NCI-H82 (cell line): Measurements from ENCODE around the gene NKX2-3.

Source experiments
- DNase-seq: peaks from one replicate; lab custom pipeline; 2025; lab: John Stamatoyannopoulos, UW

NKX2-3 gene

GRCh38 chr10:99539120-99539519, 6.4 kb downstream of the NKX2-3 start:
- no peak for DNase-seq

GRCh38 chr10:99539820-99540219, 7.1 kb downstream of the NKX2-3 start:
- no peak for DNase-seq

GRCh38 chr10:99540306-99540656, 7.5 kb downstream of the NKX2-3 start:
- no peak for DNase-seq

GRCh38 chr10:99540657-99541531, 8.2 kb downstream of the NKX2-3 start:
- DNase-seq, result no peak

DNA sequence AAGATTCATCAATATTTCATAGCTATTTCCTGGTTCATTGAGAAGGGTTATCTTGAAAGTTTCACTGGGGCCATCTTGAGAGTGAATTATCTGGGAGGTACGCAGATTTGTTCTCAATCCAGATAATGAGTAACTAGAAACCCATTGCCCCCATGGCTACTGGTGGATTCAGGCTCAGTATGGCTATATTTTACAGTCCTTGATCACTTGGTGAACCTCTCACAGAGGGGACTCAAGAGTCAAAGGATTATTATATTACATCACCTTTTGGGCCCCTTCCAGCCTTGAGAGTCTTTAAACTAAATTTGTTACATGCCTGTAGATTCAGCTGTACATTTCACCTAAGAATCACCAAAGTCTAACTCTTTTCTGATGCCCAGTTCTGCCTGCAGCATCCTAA, 11.6 kb downstream of the NKX2-3 start:
- DNase-seq, result no peak

GRCh38 chr10:99548041-99548530, 15.3 kb downstream of the NKX2-3 start:
- DNase-seq, result peak; percentile 51

GRCh38 chr10:99551158-99551557, 18.4 kb downstream of the NKX2-3 start:
- DNase-seq, result peak; percentile 90

DNA sequence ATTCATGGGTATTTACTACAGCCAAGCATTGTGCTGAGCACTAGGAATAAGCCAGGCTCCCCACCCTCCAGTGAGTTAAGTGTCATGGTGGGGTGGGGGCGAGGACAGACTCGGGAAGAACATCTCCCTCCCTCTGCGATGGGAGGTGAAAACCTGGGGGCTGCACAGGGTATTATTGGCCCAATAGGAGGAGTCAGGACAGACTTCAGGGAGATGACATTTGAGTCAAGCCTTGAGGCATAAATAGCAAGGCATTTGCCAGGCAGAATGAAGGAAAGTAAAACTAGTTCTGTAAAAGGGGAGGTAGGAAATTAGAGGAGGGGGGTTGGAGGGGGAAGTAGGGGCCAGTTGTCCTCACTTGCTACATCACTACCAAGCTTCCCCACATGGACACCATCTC, 18.9 kb downstream of the NKX2-3 start:
- DNase-seq, result no peak

DNA sequence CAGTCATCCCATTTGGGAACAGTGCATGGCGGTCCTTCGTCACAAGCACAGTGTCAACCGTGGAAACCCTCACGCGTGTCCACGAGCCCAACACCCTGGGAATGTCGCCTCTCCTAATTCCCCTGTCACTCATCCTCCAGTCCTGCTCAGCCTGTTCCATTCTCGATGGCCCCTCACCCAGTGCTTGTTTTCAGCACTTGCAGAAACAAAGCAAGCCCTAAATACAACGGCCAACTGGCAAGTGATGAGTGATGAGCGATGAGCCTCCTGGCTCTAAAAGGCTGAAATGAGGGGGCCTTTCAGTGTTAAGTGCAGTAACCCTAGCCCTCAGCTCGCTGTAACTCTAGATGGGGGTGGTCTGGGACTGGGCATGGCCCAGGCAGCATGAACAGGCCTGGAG, 22.6 kb downstream of the NKX2-3 start:
- DNase-seq, result no peak

GRCh38 chr10:99555825-99556523, 23.2 kb downstream of the NKX2-3 start:
- DNase-seq, result no peak

DNA sequence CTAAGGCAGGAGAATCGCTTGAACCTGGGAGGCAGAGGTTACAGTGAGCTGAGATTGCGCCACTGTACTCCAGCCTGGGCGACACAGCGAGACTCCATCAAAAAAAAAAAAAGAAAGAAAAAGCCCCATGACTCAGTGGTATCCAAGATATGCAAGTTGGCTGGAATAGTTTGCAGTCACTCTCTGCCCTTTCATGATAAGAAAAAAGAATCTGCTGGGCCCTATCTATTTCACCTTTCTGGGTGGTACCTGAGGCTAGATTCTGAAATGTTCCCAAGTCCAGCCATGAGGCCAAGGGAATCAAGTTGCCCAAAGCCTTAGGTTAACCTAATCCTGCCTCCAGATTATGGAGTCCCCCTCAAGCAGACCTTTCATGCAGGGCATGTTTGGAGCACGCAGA, 24.3 kb downstream of the NKX2-3 start:
- peak; percentile 11 for DNase-seq

GRCh38 chr10:99558708-99559107, 26.0 kb downstream of the NKX2-3 start:
- no peak for DNase-seq

GRCh38 chr10:99560277-99561126, 27.8 kb downstream of the NKX2-3 start:
- peak; percentile 89 for DNase-seq

DNA sequence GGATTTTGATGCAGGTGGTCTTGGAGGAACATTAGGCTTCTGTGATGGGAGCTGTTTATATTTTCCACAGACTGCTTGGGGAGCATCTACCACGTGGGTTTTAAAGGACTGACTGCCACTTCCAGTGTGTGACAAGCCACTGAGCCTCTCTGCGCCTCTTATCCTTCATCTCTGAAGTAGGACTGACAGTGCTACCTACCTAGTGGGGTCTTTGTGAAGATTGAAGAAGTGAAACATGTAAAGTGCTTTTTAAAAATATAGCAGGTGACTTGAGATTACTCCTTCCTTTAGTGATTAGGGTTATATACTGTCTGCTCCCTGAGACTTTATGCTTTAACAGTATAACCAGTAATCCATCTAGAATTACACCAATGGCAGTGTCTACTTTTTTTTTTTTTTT, 29.9 kb downstream of the NKX2-3 start:
- DNase-seq, result peak; percentile 46

GRCh38 chr10:99564361-99564760, 31.6 kb downstream of the NKX2-3 start:
- peak; percentile 16 for DNase-seq

DNA sequence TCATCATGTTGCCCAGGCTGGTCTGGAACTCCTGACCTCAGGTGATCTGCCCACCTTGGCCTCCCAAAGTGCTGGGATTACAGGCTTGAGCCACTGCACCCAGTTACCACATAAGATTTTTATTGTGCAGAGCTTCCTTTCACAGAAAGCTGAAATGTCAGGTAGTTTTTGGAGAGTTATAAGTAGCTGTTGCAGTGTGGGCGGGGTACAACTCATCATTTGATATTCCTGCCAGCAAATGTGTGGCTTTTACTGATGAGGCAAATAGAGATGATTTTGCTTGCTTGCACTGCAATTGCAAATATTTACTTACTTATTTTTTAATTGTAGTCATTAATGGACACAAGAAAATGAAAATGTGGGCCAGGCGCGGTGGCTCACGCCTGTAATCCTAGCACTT, 32.4 kb downstream of the NKX2-3 start:
- DNase-seq, result no peak

DNA sequence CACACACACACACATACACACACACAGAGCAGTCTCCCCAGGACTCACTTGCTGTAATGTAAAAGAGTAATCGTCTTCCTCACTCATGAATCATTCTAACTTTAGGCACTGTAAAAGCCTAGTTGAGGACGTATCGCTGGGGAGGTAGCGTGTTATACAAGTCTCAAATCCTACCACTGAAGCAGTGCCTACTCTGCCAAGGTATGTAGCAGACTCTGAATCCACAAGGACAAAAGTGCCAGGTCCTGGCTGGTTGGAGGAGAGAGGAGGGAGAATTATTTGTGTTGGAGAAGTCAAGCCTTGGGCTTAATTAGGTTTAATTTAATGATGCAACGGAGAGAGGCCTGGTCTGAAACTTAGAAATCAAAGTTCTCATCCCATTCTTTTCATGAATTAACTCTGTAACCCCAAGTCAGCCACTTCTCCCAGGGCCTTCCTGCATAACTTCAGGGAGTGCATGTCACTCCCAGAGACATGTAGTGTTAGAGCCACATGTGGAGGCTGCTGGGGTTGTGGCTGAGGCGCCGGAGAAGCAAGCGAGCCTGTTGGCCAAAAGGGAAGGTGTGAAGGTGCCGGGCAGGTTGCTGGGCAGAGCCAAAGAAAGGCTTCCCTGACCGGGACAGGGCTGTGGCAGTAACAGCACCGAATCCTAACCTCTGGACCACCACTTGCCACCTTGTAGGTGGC, 36.7 kb downstream of the NKX2-3 start:
- DNase-seq, result no peak

GRCh38 chr10:99569961-99570360, 37.2 kb downstream of the NKX2-3 start:
- no peak for DNase-seq

DNA sequence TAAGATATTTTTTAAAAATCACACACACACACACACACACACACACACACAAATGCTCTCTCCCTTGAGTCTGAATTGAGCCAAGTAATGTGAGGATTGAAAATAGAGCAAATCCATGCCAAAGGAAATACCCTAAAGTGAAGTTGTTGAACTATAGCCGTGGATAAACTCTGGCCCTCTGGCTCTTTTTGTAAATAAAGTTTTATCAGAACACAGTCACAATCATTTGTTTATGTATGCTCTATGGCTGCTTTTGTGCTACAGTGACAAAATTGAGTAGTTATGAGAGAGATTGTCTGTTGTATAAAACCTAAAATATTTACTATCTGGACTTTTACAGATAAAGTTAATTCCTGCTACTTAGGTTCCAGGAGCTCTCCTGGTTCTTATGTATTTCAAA, 39.1 kb downstream of the NKX2-3 start:
- no peak for DNase-seq

GRCh38 chr10:99573790-99574189, 41.0 kb downstream of the NKX2-3 start:
- DNase-seq, result peak; percentile 58

DNA sequence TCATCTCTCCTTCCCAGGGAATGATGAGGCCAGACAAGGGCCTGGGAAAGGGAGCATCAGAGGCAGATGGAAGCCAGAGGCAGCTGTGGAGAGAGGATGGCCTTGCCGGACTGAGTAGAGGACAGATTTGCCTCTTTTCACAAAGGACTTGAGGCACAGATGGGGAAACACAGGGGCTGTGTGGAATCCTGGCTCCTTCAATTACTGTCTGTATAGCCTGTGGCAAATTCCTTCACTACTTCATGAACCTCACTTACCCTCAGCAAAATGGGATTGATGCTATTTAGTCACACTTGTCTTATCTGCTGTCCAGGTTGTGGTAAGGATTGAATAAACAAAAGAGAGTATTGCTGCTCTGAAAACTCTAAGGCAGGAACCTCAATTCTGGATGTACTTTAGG, 47.2 kb downstream of the NKX2-3 start:
- no peak for DNase-seq

GRCh38 chr10:99582255-99582770, 49.6 kb downstream of the NKX2-3 start:
- DNase-seq, result no peak
